ENCODE results near the gene ACP4.

GRCh38 chr19:50796128-50796633 is 6.0 kb downstream of the ACP4 start:
- TF ChIP-seq CTCF (IDR thresholded peaks at IDR 0.05), result no peak
- TF ChIP-seq EZH2 (IDR thresholded peaks at IDR 0.05; ENCODE audit: borderline replicate concordance, insufficient read depth, low read depth, low read length, poor library complexity, severe bottlenecking), result no peak
